Measurements from ENCODE around the gene TSPAN31.
A peak's percentile ranks its signal among the peaks of the same experiment; 100 is the strongest.

Gene TSPAN31

GRCh38 chr12:57740656-57741412 lies 4.0 kb upstream of the TSPAN31 start:
- FAIRE-seq: peak; percentile 90
- DNase-seq (ENCODE audit: insufficient read length, low spot score): peak; percentile 75
- TF ChIP-seq TAF1 (IDR thresholded peaks at IDR 0.05; ENCODE audit: low read depth, low read length) (no peak), POLR2AphosphoS5 (IDR thresholded peaks at IDR 0.05; ENCODE audit: low read depth, low read length) (no peak), SPI1 (IDR thresholded peaks at IDR 0.05; ENCODE audit: low read depth, low read length) (peak; percentile 40), PAX5 (IDR thresholded peaks at IDR 0.05; ENCODE audit: insufficient read depth, low read length, severe bottlenecking) (no peak), POLR2A (IDR thresholded peaks at IDR 0.05; ENCODE audit: low read depth, low read length) (no peak), POU2F2 (IDR thresholded peaks at IDR 0.05; ENCODE audit: low read depth, low read length) (no peak)

- no peak for DNase-seq (ENCODE audit: insufficient read length, low spot score)
- TF ChIP-seq TAF1 (IDR thresholded peaks at IDR 0.05; ENCODE audit: low read depth, low read length) (no peak), POLR2A (IDR thresholded peaks at IDR 0.05; ENCODE audit: low read depth, low read length) (no peak), SPI1 (IDR thresholded peaks at IDR 0.05; ENCODE audit: low read depth, low read length) (no peak), POU2F2 (IDR thresholded peaks at IDR 0.05; ENCODE audit: low read depth, low read length) (no peak), PAX5 (IDR thresholded peaks at IDR 0.05; ENCODE audit: insufficient read depth, low read length, severe bottlenecking) (no peak), POLR2AphosphoS5 (IDR thresholded peaks at IDR 0.05; ENCODE audit: low read depth, low read length) (no peak)
- FAIRE-seq: no peak
These were observed 3.4 kb upstream of the TSPAN31 start for GRCh38 chr12:57741413-57741789.

- peak; percentile 69 for DNase-seq (ENCODE audit: insufficient read length, low spot score)
- TF ChIP-seq PAX5 (IDR thresholded peaks at IDR 0.05; ENCODE audit: insufficient read depth, low read length, severe bottlenecking) (no peak), POLR2AphosphoS5 (IDR thresholded peaks at IDR 0.05; ENCODE audit: low read depth, low read length) (no peak), POU2F2 (IDR thresholded peaks at IDR 0.05; ENCODE audit: low read depth, low read length) (no peak), SPI1 (IDR thresholded peaks at IDR 0.05; ENCODE audit: low read depth, low read length) (no peak), TAF1 (IDR thresholded peaks at IDR 0.05; ENCODE audit: low read depth, low read length) (no peak), POLR2A (IDR thresholded peaks at IDR 0.05; ENCODE audit: low read depth, low read length) (no peak)
These were observed 2.7 kb upstream of the TSPAN31 start for GRCh38 chr12:57741844-57742738.

GRCh38 chr12:57743769-57744168 lies 1.1 kb upstream of the TSPAN31 start:
- TF ChIP-seq PAX5 (IDR thresholded peaks at IDR 0.05; ENCODE audit: insufficient read depth, low read length, severe bottlenecking) (no peak), POLR2AphosphoS5 (IDR thresholded peaks at IDR 0.05; ENCODE audit: low read depth, low read length) (no peak), SPI1 (IDR thresholded peaks at IDR 0.05; ENCODE audit: low read depth, low read length) (no peak), POU2F2 (IDR thresholded peaks at IDR 0.05; ENCODE audit: low read depth, low read length) (no peak), TAF1 (IDR thresholded peaks at IDR 0.05; ENCODE audit: low read depth, low read length) (no peak), POLR2A (IDR thresholded peaks at IDR 0.05; ENCODE audit: low read depth, low read length) (no peak)
- DNase-seq (ENCODE audit: insufficient read length, low spot score): no peak
- no peak for FAIRE-seq

More at GRCh38 chr12:57741844-57742738, 2.7 kb upstream of the TSPAN31 start:
- FAIRE-seq: peak; percentile 92

- 0 out of 2 replicates have a peak, but pooled peaks have one; percentile 3 for TF ChIP-seq SPI1 (IDR thresholded peaks at IDR 0.05; ENCODE audit: low read depth, low read length)
- no peak for TF ChIP-seq PAX5 (IDR thresholded peaks at IDR 0.05; ENCODE audit: insufficient read depth, low read length, severe bottlenecking)
- 0 out of 2 replicates have a peak, but pooled peaks have one; percentile 4 for TF ChIP-seq POLR2A (IDR thresholded peaks at IDR 0.05; ENCODE audit: low read depth, low read length)
- TF ChIP-seq POLR2AphosphoS5 (IDR thresholded peaks at IDR 0.05; ENCODE audit: low read depth, low read length): no peak; the same call in 1 of the 2 replicates
- no peak for DNase-seq (ENCODE audit: insufficient read length, low spot score)
- peak; percentile 69 for FAIRE-seq
These were observed 554 bp upstream of the TSPAN31 start for GRCh38 chr12:57744194-57744776.

- TF ChIP-seq POU2F2 (IDR thresholded peaks at IDR 0.05; ENCODE audit: low read depth, low read length) (no peak; the same call in 1 of the 2 replicates), TAF1 (IDR thresholded peaks at IDR 0.05; ENCODE audit: low read depth, low read length) (no peak), POLR2A (IDR thresholded peaks at IDR 0.05; ENCODE audit: low read depth, low read length) (peak; percentile 73; the same call in 1 of the 2 replicates), PAX5 (IDR thresholded peaks at IDR 0.05; ENCODE audit: insufficient read depth, low read length, severe bottlenecking) (no peak), SPI1 (IDR thresholded peaks at IDR 0.05; ENCODE audit: low read depth, low read length) (no peak), POLR2AphosphoS5 (IDR thresholded peaks at IDR 0.05; ENCODE audit: low read depth, low read length) (peak; percentile 18; the same call in 1 of the 2 replicates)
- DNase-seq (ENCODE audit: insufficient read length, low spot score) (no peak), FAIRE-seq (no peak)
These were observed 644 bp downstream of the TSPAN31 start for GRCh38 chr12:57745485-57745881.

- FAIRE-seq (no peak), DNase-seq (ENCODE audit: insufficient read length, low spot score) (no peak)
- no peak for TF ChIP-seq POLR2AphosphoS5 (IDR thresholded peaks at IDR 0.05; ENCODE audit: low read depth, low read length)
- TF ChIP-seq TAF1 (IDR thresholded peaks at IDR 0.05; ENCODE audit: low read depth, low read length): no peak
These were observed 1.2 kb downstream of the TSPAN31 start for GRCh38 chr12:57746025-57746424.

GRCh38 chr12:57749061-57749460 lies 4.2 kb downstream of the TSPAN31 start:
- no peak for DNase-seq (ENCODE audit: insufficient read length, low spot score)
- FAIRE-seq: no peak
- no peak for TF ChIP-seq PAX5 (IDR thresholded peaks at IDR 0.05; ENCODE audit: insufficient read depth, low read length, severe bottlenecking)
- no peak for TF ChIP-seq SPI1 (IDR thresholded peaks at IDR 0.05; ENCODE audit: low read depth, low read length)
- TF ChIP-seq POLR2AphosphoS5 (IDR thresholded peaks at IDR 0.05; ENCODE audit: low read depth, low read length): no peak
- no peak for TF ChIP-seq TAF1 (IDR thresholded peaks at IDR 0.05; ENCODE audit: low read depth, low read length)
- no peak for TF ChIP-seq POLR2A (IDR thresholded peaks at IDR 0.05; ENCODE audit: low read depth, low read length)
- TF ChIP-seq POU2F2 (IDR thresholded peaks at IDR 0.05; ENCODE audit: low read depth, low read length): no peak
